ENCODE results near the gene POC1B.

Gene POC1B

GRCh38 chr12:89432396-89432795 lies 93.5 kb downstream of the POC1B start:
- no peaks in the 10 kb centered on the region for H3K4me1 ChIP-seq
- no peaks in the 10 kb centered on the region for H3K27me3 ChIP-seq
- no peak for DNase-seq
- H3K36me3 ChIP-seq, result no peaks in the 10 kb centered on the region
- H3K9me3 ChIP-seq, result no peaks in the 10 kb centered on the region
- TF ChIP-seq CTCF (IDR thresholded peaks at IDR 0.05), result no peak
- H3K4me3 ChIP-seq, result no peak overlapping the region
- intact Hi-C loops (cut with DNase I; ENCODE audit: low total_unique reads), result no loop called here
- no peak overlapping the region for H3K27ac ChIP-seq

- no peaks in the 10 kb centered on the region for H3K9me3 ChIP-seq
- no peak for TF ChIP-seq CTCF (IDR thresholded peaks at IDR 0.05)
- intact Hi-C loops (cut with DNase I; ENCODE audit: low total_unique reads), result no loop called here
- H3K27ac ChIP-seq, result no peak overlapping the region
- H3K4me1 ChIP-seq, result no peaks in the 10 kb centered on the region
- peaks cover 0 to 7% (median 0%) of the 10 kb centered on the region in 3 donors for H3K36me3 ChIP-seq
- H3K27me3 ChIP-seq, result no peaks in the 10 kb centered on the region
- DNase-seq, result no peak
- H3K4me3 ChIP-seq, result no peak overlapping the region
Measured at GRCh38 chr12:89429528-89429927, 96.3 kb downstream of the POC1B start.

DNA sequence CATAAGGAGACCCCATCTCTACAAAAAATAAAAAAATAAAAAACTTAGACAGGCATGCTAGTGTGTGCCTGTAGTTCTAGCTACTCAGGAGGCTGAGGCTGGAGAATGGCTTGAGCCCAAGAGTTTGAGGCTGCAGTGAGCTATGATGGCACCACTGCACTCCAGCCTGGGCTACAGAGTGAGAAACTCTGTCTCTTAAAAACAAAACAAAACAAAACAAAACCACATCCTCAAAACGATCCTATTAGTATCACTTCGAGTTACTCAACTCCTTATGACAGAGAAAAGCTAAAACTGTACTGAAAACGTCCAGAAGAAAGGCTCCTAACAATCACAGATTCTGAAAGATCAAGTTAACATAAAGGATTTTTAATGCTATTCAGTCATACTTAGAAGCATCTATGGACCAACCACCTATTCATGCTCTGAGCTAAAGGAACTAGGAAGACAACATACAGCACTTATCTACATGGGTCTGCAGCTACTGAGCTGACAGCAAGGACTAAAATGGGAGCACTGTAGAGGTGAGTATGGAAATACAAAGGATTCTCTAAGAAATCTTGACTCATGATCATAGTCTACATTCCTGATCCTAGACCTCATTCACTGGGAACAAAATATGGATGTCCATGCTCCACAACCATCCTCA lies 98.2 kb downstream of the POC1B start:
- Histone ChIP-seq H3K36me3 (peaks cover 0 to 9% (median 0%) of the 10 kb centered on the region in 3 donors), H3K27me3 (no peaks in the 10 kb centered on the region), H3K27ac (no peak overlapping the region), H3K4me1 (no peaks in the 10 kb centered on the region), H3K9me3 (no peaks in the 10 kb centered on the region), H3K4me3 (no peak overlapping the region)
- DNase-seq, result no peak
- TF ChIP-seq CTCF (IDR thresholded peaks at IDR 0.05), result no peak
- intact Hi-C loops (cut with DNase I; ENCODE audit: low total_unique reads), result no loop called here

- TF ChIP-seq CTCF (IDR thresholded peaks at IDR 0.05), result no peak
- no peak overlapping the region for H3K27ac ChIP-seq
- DNase-seq, result no peak
- intact Hi-C loops (cut with DNase I; ENCODE audit: low total_unique reads), result no loop called here
- peaks cover 0 to 9% (median 0%) of the 10 kb centered on the region in 3 donors for H3K36me3 ChIP-seq
- H3K9me3 ChIP-seq, result no peaks in the 10 kb centered on the region
- no peaks in the 10 kb centered on the region for H3K27me3 ChIP-seq
- no peak overlapping the region for H3K4me3 ChIP-seq
- no peaks in the 10 kb centered on the region for H3K4me1 ChIP-seq
Measured at GRCh38 chr12:89424846-89425245, 101.0 kb downstream of the POC1B start.

GRCh38 chr12:89424389-89424788 lies 101.5 kb downstream of the POC1B start:
- intact Hi-C loops (cut with DNase I; ENCODE audit: low total_unique reads), result no loop called here
- no peak overlapping the region for H3K4me3 ChIP-seq
- H3K27me3 ChIP-seq, result no peaks in the 10 kb centered on the region
- H3K36me3 ChIP-seq, result peaks cover 0 to 9% (median 0%) of the 10 kb centered on the region in 3 donors
- H3K4me1 ChIP-seq, result no peaks in the 10 kb centered on the region
- no peak for TF ChIP-seq CTCF (IDR thresholded peaks at IDR 0.05)
- no peak for DNase-seq
- H3K27ac ChIP-seq, result no peak overlapping the region
- H3K9me3 ChIP-seq, result no peaks in the 10 kb centered on the region

All from tibial artery (tissue), 4 donors.